ENCODE measurements around the gene SHROOM2.
"Not testable (repeated sequence)": the region's sequence is repeated elsewhere in the genome, so short reads cannot be mapped to it uniquely, and the experiment has no call there.

Gene SHROOM2

GRCh38 chrX:9832811-9833210 lies 46.6 kb downstream of the SHROOM2 start:
- DNase-seq (ENCODE audit: low read depth), result no peak

GRCh38 chrX:9835585-9836210 lies 49.5 kb downstream of the SHROOM2 start:
- DNase-seq (ENCODE audit: low read depth), result no peak

DNA sequence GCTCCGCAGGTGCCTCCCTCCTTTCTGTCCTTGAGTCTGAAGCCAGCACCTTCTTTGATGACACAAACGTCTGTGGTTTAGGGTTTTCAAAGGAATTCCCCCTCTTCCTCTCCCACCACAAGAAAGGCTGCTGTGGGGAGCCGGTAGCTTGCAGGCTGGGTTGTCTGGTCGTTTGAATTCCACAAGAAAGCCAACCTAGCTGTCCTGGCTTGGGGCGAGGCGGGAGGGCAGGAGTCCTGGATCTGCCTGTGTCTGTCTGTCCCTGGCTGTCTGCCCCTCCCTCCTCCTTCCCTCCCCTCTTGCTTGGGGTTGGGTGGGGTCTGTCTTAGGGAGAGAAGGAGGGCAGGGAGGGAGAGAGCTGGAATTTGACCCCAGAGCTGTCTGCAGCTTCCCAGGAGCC lies 56.3 kb downstream of the SHROOM2 start:
- no peak for DNase-seq (ENCODE audit: low read depth)

DNA sequence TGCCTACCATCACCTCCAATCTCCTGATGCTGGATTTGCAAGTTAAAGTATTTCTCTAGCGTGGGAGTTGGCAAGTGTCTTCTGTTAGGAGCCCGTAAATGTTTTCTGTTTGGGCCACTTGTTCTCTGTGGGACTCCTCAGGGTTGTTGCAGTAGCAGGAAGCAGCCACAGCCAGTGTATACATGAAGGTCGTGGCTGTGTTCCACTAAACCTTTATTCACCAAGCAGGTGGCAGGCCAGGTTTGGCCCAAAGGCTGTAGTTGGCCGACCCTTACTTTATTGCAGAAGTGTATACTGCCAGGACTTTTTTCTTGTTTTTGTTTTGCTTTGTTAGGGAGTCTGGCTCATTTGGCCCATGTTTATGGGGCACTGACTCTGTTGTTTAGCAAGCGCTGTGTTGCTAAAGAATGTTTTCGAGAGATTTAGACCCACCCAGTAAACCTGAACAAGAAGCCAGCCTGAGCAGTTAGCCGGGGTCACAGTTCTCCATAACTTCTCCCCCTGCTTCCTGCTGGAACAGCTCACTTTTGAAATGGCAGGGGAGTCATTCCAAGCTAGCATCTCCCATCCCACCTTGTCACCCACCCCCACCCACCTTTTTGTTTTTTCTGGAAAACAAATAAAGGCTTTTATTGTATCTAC lies 58.8 kb downstream of the SHROOM2 start:
- DNase-seq (ENCODE audit: low read depth), result no peak

GRCh38 chrX:9845578-9845952 lies 59.3 kb downstream of the SHROOM2 start:
- DNase-seq (ENCODE audit: low read depth), result no peak

DNA sequence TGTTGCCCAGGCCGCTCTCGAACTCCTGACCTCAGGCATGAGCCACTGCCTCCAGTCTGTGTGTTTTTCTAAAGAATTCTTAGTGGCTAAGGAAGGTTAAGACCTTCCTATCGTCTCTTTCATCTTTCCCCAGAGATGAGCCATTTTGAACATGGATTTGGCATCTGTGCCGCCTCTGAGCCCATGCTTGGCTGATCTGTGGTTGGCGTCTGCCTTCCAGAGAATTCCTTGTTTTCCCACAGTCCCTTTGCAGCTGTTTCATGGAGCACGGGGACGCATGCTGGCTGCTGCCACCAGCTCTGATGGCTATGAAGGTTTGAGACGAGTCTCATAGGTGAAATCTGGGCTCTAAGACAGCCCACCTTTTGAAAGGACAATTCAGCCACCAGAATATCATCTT lies 60.4 kb downstream of the SHROOM2 start:
- DNase-seq (ENCODE audit: low read depth), result no peak

- DNase-seq (ENCODE audit: low read depth), result no peak
Observed at GRCh38 chrX:9847071-9847470, 60.8 kb downstream of the SHROOM2 start.

- no peak for DNase-seq (ENCODE audit: low read depth)
Observed at GRCh38 chrX:9848718-9849479, 62.7 kb downstream of the SHROOM2 start.

DNA sequence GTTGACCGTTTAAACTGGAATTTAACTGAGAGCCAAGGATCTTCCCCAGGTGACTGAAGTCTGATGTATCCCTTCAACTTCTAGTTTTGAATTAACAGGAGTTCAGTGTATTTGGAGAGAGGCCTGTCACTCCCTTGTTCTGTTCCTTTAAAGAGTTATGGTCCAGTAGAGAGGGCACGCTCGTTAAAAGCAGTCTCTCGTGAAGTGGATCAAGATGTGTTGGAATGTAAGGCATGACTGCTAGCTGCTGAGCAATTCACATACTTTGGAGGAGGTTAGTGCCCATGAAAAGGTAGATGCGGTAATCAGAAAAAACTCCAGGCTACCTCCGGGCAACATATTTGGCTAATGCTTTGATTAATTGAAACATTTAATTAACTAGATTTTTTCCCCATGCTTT lies 65.7 kb downstream of the SHROOM2 start:
- no peak for DNase-seq (ENCODE audit: low read depth)

GRCh38 chrX:9853307-9853706 lies 67.1 kb downstream of the SHROOM2 start:
- DNase-seq (ENCODE audit: low read depth), result no peak

- no peak for DNase-seq (ENCODE audit: low read depth)
Observed at GRCh38 chrX:9855561-9856283, 69.5 kb downstream of the SHROOM2 start.

DNA sequence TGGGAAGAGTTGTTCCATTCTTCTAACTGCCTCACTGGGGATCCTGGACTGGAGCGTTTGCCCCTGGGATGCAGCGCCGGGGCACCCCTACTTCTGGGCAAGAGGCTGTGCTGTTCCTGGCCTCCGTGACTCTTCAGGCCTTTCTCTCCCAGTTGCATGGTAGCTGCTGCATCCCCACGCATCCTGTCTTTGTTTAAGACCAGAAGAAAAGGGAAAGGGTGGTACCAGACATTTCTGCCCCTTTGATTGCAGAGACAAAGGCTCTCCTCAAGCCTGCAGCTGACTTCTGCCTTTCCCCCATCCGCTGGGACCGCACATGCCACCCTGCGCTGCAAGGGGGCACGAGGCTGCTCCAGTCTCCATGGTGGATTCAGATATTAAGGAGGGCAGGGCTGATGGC lies 70.4 kb downstream of the SHROOM2 start:
- no peak for DNase-seq (ENCODE audit: low read depth)

GRCh38 chrX:9857575-9858474 lies 71.6 kb downstream of the SHROOM2 start:
- no peak for DNase-seq (ENCODE audit: low read depth)

DNA sequence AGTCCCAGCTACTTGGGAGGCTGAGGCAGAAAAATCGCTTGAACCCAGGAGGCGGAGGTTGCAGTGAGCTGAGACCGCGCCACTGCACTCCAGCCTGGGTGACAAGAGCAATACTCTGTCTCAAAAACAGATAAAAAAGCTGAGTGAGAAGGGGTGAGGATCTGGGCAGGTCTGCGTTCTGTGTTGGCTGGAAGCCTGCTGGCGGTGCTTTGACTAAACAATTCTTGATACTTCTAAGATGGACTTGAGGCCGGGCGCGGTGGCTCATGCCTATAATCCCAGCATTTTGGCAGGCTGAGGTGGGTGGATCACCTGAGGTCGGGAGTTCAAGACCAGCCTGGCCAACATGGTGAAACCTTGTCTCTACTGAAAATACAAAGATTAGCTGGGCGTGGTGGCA lies 72.5 kb downstream of the SHROOM2 start:
- not testable (repeated sequence) for DNase-seq (ENCODE audit: low read depth)

- no peak for DNase-seq (ENCODE audit: low read depth)
Observed at GRCh38 chrX:9859711-9860555, 73.7 kb downstream of the SHROOM2 start.

DNA sequence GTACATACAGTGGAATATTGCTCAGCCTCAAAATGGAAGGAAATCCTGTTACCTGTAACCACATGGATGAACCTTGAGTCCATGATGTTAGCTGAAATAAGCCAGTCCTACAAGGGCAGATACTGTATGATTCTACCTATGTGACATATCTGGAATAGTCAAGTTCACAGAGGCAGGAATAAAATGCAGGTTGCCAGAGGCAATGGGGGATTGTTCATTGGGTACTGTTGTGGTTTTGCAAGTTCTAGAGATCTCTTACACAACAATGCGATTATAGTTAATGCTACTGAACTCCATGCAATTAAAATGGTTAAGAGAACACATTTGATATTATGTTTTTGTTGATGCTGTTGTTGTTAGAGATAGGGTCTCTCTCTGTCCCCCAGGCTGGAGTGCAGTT lies 74.6 kb downstream of the SHROOM2 start:
- no peak for DNase-seq (ENCODE audit: low read depth)

DNA sequence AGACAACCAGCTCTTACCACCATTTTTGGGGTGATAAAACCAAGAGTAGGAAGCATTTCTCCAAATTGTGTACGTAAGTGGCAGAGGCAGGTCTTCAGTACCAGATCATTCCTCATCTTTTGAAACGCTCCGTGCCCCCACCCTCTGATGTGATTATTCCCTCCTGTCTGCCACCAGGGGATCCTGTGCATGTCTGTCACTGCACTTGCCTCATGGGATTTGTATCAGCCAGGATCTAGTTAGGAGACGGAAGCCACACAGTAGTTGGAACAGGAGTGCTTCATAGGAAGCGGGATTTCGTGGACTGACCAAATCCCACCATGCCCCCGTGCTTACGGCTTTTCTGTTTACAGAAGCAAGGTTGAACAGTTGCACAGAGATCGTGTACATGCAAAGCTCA lies 75.5 kb downstream of the SHROOM2 start:
- DNase-seq (ENCODE audit: low read depth), result no peak

DNA sequence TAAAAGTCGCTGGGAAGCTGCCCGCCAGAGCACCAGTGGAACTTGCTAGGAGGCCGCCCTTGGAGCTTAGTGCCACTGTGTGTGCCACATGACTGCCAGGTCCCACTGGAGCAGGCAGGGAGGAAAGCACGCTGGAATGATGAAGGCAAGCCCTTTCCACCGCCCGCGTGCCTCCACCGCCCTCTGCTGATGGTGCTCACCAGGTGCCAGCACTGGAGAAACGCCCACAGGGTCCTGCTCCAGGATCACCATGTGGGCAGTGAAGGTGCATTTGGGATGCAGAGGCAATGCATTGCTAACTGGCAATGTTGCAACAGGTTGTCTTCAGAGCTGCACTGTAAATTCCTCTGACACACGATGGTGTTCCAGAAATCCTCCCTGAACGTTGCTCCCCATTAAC lies 76.3 kb downstream of the SHROOM2 start:
- DNase-seq (ENCODE audit: low read depth), result no peak

- no peak for DNase-seq (ENCODE audit: low read depth)
Observed at GRCh38 chrX:9862953-9863352, 76.7 kb downstream of the SHROOM2 start.

GRCh38 chrX:9864011-9864410 lies 77.8 kb downstream of the SHROOM2 start:
- DNase-seq (ENCODE audit: low read depth), result no peak

Measured in activated T-cell treated with anti-CD3 and anti-CD28 coated beads for 1 hour (primary cell).